BE2C (cell line): ENCODE measurements around the gene GPC1.

ENCODE experiments used
- DNase-seq: peaks from one replicate; pipeline ENCODE4 v3.0.0-alpha.2; 2020
- H3K27me3 ChIP-seq: fragments of 250-450 bp; sonication (Bioruptor Pico); 2 replicates; pipeline ENCODE4 v1.5.1; 2020; ENCODE audit warnings: mild to moderate bottlenecking
- H3K36me3 ChIP-seq: fragments of 250-450 bp; sonication (Bioruptor Pico); 2 replicates; pipeline ENCODE4 v1.5.1; 2020; ENCODE audit warnings: mild to moderate bottlenecking
- H3K4me1 ChIP-seq: fragments of 250-450 bp; sonication (Bioruptor Pico); 2 replicates; pipeline ENCODE4 v1.5.1; 2020
- H3K4me3 ChIP-seq: 2 replicates; pipeline ENCODE4 v1.5.1; 2011; ENCODE audit warnings: low read depth, low read length
- H3K9me3 ChIP-seq: fragments of 250-450 bp; sonication (Bioruptor Pico); 2 replicates; pipeline ENCODE4 v1.5.1; 2020
- TF ChIP-seq, protein P1 (sequence below): IDR thresholded peaks from 2 replicates; pipeline ENCODE4 v1.5.1; 2012; ENCODE audit warnings: mild to moderate bottlenecking, low read depth, low read length

Gene GPC1

GRCh38 chr2:240396623-240397541 lies 38.6 kb upstream of the GPC1 start:
- Histone ChIP-seq H3K4me3 (no peak overlapping the region), H3K9me3 (no peaks in the 10 kb centered on the region), H3K27me3 (no peaks in the 10 kb centered on the region)

DNA sequence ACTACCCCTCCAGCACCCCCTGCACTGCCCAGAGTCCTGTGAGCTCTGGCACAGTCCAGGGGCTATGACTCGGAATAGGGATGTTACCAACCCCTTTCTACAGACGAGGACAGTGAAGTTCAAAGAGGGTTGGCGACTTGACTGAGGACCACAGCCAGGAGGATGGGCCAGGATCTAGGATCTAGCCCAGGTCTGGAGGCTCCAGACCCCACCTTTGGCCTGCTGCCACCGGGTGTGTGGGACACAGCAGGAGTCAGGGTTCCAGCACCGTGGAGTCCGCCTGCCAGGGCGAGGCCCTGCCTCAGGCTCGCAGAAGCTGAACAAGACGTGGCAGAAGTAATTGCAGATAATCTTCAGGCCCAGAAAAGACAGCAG lies 37.9 kb upstream of the GPC1 start:
- peak; percentile 14 for DNase-seq
- H3K27me3 ChIP-seq, result no peaks in the 10 kb centered on the region
- H3K4me1 ChIP-seq, result no peaks in the 10 kb centered on the region; the same call in 1 of the 2 replicates
- TF ChIP-seq, protein P1, sequence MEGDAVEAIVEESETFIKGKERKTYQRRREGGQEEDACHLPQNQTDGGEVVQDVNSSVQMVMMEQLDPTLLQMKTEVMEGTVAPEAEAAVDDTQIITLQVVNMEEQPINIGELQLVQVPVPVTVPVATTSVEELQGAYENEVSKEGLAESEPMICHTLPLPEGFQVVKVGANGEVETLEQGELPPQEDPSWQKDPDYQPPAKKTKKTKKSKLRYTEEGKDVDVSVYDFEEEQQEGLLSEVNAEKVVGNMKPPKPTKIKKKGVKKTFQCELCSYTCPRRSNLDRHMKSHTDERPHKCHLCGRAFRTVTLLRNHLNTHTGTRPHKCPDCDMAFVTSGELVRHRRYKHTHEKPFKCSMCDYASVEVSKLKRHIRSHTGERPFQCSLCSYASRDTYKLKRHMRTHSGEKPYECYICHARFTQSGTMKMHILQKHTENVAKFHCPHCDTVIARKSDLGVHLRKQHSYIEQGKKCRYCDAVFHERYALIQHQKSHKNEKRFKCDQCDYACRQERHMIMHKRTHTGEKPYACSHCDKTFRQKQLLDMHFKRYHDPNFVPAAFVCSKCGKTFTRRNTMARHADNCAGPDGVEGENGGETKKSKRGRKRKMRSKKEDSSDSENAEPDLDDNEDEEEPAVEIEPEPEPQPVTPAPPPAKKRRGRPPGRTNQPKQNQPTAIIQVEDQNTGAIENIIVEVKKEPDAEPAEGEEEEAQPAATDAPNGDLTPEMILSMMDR, result no peak
- H3K36me3 ChIP-seq, result no peaks in the 10 kb centered on the region
- H3K9me3 ChIP-seq, result no peaks in the 10 kb centered on the region
- no peak overlapping the region for H3K4me3 ChIP-seq

More at GRCh38 chr2:240396623-240397541, 38.6 kb upstream of the GPC1 start:
- Histone ChIP-seq H3K36me3 (no peaks in the 10 kb centered on the region), H3K4me1 (no peaks in the 10 kb centered on the region; the same call in 1 of the 2 replicates)
- DNase-seq, result peak; percentile 4
- TF ChIP-seq, protein P1, result no peak

- H3K4me3 ChIP-seq, result no peak overlapping the region
- DNase-seq, result no peak
- no peaks in the 10 kb centered on the region for H3K9me3 ChIP-seq
- H3K27me3 ChIP-seq, result no peaks in the 10 kb centered on the region
- H3K4me1 ChIP-seq, result no peaks in the 10 kb centered on the region; the same call in 1 of the 2 replicates
- TF ChIP-seq, protein P1, result no peak
- no peaks in the 10 kb centered on the region for H3K36me3 ChIP-seq
Observed at GRCh38 chr2:240397924-240398645, 37.4 kb upstream of the GPC1 start.

DNA sequence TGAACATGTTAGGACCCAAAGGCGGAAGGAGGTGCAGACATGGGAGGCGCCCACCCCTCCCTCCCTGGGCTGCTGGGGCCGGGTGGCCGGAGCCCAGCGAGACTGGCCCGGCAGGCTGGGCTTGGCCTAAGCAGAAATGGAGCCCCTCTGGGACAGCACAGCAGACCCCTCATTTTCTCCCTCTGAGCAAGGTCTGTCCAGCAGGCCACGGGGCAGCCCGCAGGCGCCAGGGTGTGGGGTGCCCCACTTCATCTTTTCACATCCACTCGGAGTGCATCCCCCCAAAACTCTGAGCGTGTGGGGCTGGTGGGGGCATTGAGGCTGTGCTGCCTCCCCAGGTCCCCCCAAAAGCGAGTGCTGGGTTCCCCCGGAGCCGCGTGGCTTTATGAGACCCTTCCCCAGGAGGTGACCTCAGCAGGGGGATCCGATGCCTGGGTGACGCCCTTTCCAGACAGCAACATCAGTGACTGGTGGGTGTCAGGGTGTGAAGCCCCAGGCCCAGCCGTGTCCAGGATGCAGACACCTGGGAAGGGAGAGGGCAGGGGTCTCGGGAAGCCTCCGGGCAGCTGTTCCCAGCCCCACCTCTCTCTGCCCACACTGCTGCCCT lies 36.7 kb upstream of the GPC1 start:
- Histone ChIP-seq H3K4me3 (no peak overlapping the region), H3K36me3 (no peaks in the 10 kb centered on the region), H3K4me1 (no peaks in the 10 kb centered on the region; the same call in 1 of the 2 replicates), H3K27me3 (no peaks in the 10 kb centered on the region), H3K9me3 (no peaks in the 10 kb centered on the region)
- TF ChIP-seq, protein P1, result no peak
- no peak for DNase-seq

DNA sequence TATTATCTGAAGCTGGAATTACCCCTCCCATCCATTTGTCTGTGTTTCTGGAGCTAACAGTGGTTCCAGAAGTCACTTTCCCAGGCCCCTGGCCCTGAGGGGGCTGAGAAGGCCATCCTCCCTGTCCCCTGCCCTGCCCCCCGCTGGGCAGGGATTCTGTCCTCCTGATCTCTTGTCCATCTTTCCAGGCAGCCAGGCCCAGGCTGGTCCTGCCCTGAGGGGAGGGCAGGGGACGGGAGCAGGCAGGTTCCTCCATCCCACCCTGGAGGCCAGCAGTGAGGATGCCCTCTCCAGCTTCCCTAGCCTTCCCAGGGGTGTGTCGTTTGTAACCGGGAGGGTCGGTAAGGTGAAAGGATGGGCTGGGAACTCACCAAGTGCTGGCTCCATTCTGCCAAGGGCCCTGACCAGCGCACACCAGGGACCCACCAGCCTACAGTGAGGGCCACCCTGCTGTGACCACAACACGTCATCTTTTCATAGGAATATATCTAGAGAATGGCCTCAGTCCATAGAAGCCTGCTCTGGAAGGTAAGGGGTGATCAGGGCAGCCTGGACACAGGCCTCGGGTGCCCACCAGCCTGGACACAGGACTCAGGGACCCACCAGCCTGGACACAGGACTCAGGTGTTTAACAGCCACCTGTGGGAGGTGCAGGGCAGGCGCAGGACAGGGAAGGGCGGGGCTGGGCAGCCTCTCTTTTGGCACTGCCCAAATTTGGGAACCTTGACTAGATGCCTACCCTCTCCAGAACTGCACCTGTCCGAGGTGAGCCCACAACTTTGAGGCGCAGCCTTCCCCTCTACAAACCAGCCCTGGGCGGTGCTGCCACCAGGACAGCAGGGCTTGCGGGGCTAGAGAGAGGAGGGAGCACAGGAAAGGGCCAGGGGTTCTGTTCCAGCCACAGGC lies 35.8 kb upstream of the GPC1 start:
- DNase-seq, result no peak
- no peaks in the 10 kb centered on the region for H3K9me3 ChIP-seq
- no peaks in the 10 kb centered on the region; the same call in 1 of the 2 replicates for H3K4me1 ChIP-seq
- TF ChIP-seq, protein P1, result no peak
- no peaks in the 10 kb centered on the region for H3K36me3 ChIP-seq
- no peak overlapping the region for H3K4me3 ChIP-seq
- no peaks in the 10 kb centered on the region for H3K27me3 ChIP-seq
